NCI-H748 (cell line): ENCODE measurements around the gene MDFIC2.
"Not testable (repeated sequence)": the region's sequence is repeated elsewhere in the genome, so short reads cannot be mapped to it uniquely, and the experiment has no call there.

Experiments
- DNase-seq: peaks from one replicate; lab custom pipeline; 2025; ENCODE audit not compliant: unreplicated experiment; lab: John Stamatoyannopoulos, UW

Gene MDFIC2

DNA sequence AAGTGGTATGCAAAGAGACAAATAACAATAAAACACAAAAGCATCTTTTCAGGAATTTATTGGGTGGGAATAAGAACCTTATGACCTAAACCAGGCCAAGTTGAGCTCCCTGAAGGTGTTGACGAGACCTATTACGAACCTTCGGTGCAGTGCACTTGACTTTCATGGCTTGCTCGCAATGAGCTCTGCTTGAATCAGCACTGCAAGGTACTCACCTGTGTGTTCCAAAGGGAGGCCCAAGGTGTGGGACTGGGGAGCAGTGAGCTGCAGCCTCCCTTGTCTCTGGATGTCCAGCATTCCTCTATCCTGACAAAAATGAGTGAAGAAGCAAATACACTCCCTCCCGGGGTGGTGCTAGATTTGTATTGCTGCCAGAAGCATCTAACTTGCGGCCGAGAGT lies at the start of gene MDFIC2:
Gene MDFIC2 (minus strand): TSS at position 303 of the 400 bp plus-strand sequence. CDS start 665 bp downstream, outside the sequence.
- DNase-seq, result no peak

DNA sequence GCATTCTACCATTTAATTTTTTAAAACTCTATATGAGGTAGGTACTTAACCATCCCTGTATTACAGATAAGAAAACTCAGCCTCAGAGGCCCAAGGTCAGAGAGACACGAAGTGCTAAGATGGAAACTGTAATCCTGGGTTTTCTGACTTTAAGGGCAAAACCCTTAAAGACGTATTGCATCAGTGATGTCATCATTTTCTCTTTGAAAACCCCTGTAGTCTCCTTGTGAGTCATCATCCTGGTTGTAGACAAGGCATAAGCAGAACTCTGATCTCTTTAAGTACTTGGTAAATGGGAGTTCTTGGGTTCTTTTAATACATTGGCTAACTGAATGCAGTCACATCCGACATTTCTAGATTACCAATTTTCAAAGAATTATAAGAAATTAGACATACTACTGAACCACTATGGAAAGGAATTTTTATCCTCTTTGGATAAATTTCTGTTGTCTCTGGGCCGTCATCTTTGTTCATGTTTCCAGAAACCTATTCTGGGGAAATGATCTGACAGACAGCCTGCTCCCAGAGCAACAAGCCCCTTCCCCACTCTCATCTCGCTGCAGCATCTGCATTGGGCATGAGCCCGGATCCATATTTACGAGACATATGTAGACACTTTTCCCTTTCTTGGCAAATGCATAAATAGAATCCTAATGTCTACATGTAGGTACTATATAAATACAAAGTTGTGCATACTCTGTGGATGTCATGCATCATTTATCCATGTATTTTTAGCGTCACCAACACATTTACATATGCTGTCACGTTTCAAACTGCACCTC lies 48.7 kb upstream of the MDFIC2 start:
- no peak for DNase-seq

DNA sequence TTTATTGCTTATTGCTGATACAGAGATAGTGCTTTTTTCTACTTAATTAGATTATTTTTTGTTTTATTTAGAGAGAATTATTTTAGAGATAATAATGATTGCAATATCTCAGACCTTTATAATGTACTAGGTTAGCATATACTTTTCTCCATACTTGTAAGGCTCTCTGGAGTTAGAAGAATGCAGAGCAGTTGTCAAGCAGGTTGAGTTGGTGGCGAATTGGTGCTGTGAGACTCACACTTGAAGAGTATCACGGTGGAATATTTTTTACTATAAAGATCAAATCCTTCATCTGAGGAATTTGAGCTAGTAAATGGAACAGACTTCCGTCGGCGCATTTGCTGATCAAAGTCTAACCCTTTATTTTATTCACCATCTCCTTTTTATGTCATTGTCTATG lies 47.3 kb upstream of the MDFIC2 start:
- no peak for DNase-seq

GRCh38 chr3:70358978-70359580 lies 46.6 kb upstream of the MDFIC2 start:
- peak; percentile 38 for DNase-seq

- no peak for DNase-seq
Measured at GRCh38 chr3:70352215-70352614, 39.8 kb upstream of the MDFIC2 start.

- DNase-seq, result no peak
Measured at GRCh38 chr3:70342149-70342548, 29.7 kb upstream of the MDFIC2 start.

DNA sequence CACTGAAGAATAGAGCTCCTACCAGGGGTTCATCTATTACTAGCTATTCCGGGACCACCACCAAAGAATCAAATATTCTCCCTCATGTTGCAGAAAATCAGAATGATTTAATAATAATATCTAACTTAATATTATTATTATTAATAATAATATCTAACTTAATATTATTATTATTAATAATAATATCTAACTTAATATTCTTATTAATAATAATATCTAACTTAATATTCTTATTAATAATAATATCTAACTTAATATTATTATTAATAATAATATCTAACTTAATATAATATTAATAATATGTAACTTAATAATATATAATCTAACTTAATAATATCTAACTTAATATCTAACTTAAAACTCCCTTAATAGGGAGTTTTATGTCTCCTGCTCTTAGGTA lies 24.4 kb upstream of the MDFIC2 start:
- not testable (repeated sequence) for DNase-seq

DNA sequence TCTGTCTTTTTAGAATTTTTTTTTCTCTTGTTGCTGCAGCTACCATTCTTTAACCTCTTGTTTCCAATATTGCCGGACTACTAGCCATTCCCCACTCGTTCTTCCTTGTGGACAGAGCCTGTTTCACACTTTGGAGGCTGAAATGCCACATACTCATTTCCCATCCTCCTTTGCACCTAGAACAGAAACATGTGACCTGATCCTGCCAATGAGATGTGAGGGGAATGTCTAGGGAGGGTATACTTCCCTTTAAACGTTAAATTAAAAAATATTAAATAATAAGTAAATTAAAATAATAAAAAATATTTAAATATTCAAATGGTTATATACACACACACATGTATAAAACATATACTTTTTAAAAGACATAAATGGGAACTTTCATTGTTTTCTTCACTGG lies 20.6 kb upstream of the MDFIC2 start:
- DNase-seq, result no peak

GRCh38 chr3:70315021-70315420 lies 2.6 kb upstream of the MDFIC2 start:
- DNase-seq, result no peak

DNA sequence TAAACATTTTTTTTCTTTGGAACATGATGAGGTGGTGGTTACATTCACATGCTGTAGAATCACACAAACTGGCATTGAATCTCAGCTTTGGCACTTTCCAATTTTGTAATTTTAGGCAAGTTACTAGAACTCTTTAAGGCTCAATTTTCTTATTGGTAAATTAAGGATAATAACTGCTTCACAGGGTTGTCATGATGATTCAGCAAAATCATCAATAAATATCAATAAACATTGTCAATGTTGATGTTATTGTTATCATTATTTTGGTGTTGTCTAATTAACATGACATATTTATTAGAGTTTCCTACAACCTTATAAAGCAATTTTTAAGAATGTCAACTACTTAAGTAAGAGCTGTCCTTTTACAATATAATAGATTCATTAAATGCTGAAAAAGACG lies 1.6 kb downstream of the MDFIC2 start:
- DNase-seq, result no peak

- no peak for DNase-seq
Measured at GRCh38 chr3:70309591-70309990, 2.8 kb downstream of the MDFIC2 start.

DNA sequence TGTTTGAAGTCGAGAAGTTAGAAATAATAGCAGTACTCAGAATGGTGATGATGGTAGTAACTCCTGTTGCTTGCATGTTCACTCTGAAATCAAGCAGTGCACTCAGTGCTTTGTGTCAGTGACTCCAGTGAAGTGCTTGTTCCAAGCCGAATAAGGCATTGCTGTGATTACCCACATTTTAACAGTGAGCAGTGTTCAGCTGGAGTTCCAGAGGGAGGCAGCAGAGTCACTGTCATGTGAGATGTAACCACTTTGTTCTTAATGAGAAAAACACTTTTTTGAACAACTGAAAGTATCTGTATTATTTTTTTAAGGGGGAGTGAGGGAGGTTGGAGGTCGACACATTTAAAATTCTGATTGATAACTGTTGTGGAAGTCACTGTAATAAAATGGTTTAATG lies 3.7 kb downstream of the MDFIC2 start:
- DNase-seq, result peak; percentile 15

DNA sequence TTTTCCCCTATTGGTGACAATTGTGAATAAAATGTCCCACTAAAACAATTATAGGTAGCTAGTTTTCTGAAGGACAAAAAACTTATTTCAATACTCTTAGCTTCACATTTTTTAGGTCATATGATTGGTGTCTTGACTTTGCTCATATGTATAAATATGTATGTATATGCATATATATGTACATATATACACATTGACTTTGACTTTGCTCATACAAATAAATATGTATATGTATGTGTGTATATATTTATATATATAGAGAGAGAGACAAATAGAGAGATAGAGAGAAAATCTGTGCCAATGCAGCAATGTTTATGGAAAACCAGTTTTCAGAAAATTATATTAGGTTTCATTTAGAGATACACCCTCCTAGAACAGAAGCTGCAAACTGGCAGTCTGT lies 5.7 kb downstream of the MDFIC2 start:
- no peak for DNase-seq

DNA sequence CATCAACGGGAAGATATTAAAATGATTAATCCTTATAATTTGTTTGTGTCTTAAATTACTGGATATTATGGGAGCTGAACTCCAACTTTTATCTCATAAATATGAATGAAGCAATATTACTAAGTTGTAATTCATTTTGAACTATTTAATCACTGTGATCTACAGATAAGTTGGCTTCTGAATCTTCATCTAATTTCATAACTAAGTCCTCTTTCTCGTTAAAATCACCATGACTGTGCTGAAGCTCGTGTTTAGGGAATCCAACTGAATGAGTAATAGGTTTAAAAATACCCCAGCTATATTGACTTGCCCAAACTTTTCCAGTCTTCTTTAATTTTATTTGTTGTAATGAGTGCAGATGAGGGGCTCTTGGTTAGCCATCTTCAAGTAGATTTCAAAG lies 14.1 kb downstream of the MDFIC2 start:
- DNase-seq, result no peak

DNA sequence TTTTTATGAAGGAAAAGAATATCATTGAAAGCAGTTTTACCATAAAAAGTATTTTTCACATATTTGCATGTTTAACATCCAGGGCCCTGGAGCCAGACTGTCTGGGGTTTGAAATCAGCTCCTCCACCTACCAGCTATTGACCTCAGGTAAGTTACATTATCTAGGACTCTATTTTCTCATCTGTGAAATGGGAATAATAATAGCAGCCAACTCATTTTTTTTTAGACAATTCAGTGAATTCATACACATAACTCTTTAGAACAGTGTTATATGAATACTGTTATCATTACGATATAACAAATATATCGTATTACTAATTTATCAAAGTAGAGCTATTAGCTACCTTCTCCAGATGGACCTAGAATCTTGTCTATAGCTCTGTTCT lies 21.3 kb downstream of the MDFIC2 start:
- DNase-seq, result no peak

DNA sequence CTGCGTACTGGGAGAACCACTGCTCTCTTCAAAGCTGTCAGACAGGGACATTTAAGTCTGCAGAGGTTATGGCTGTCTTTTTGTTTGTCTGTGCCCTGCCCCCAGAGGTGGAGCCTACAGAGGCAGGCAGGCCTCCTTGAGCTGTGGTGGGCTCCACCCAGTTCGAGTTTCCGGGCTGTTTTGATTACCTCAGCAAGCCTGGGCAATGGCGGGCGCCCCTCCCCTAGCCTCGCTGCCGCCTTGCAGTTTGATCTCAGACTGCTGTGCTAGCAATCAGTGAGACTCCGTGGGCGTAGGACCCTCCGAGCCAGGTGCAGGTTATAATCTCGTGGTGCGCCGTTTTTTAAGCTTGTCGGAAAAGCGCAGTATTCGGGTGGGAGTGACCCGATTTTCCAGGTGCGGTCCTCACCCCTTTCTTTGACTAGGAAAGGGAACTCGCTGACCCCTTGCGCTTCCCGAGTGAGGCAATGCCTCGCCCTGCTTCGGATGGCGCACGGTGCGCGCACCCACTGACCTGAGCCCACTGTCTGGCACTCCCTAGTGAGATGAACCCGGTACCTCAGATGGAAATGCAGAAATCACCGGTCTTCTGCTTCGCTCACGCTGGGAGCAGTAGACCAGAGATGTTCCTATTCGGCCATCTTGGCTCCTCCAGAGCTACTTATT lies 21.9 kb downstream of the MDFIC2 start:
- peak; percentile 80 for DNase-seq

DNA sequence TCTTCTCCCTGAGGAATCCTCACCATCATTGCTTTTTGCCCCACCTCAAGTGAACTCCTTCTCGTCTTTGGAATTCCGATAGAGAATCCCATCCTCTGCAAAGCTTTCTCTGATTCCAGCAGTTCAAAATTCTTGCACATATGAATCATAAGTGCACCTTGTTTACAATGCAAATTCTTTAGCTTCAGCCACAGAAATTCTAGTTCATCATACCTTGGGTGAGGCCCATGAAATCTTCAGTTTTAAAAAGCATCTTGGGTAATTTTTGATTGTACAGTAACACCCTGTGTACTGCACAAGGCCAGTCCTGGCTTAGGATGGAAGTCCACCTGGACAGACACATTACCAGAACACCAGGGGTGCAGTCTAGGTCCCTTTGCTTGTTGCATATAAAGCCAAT lies 30.8 kb downstream of the MDFIC2 start:
- no peak for DNase-seq

GRCh38 chr3:70277304-70277703 lies 35.1 kb downstream of the MDFIC2 start:
- DNase-seq, result peak; percentile 97

GRCh38 chr3:70276901-70277300 lies 35.5 kb downstream of the MDFIC2 start:
- no peak for DNase-seq

- no peak for DNase-seq
Measured at GRCh38 chr3:70273492-70273891, 38.9 kb downstream of the MDFIC2 start.

DNA sequence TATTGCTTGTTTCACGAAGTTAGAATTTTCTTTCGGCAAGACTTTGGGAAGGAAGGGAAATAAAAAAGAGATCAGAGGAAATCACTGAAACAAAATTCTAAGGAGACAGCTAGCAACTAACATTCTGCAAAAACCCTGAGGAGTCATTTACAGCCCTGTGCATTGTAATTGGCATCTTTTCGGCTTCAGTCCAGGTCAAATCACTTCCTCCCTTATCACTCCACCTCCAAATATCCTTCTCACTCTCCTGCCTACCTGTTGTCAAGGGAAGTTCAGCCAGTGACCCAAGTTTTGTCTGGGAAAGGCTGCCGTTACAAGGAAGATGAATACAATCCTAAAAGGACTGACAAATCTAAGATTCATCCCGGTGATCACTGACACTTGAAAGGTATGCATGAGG lies 39.6 kb downstream of the MDFIC2 start:
- no peak for DNase-seq

GRCh38 chr3:70264122-70264780 lies 48.2 kb downstream of the MDFIC2 start:
- no peak for DNase-seq
